Breast epithelium (tissue), 4 donors: ENCODE measurements around the gene SP8. TPM values are rescaled to one million over a fixed set of nuclear protein-coding genes. Genes with fewer than 3 reads are reported as not detected.

Experiments used
- DNase-seq, 2 donors: peaks; one replicate each; pipeline ENCODE4 v3.0.0-alpha.2; 2019; ENCODE audit warnings: low spot score in 2 of 2
- H3K27ac ChIP-seq, 2 donors: fragments of 200-600 bp; sonication (generic) in 1 of 2; one replicate each; pipeline ENCODE4 v1.5.1; 2016 to 2019; ENCODE audit warnings: mild to moderate bottlenecking in 1 of 2
- H3K27me3 ChIP-seq, 2 donors: fragments of 200-600 bp; sonication (generic) in 1 of 2; one replicate each; pipeline versions ENCODE4 v1.5.1 to v1.6.0; 2017 to 2019; ENCODE audit warnings: control low read depth in 1 of 2, mild to moderate bottlenecking in 1 of 2
- H3K36me3 ChIP-seq: fragments of 200-600 bp; one replicate; pipeline ENCODE4 v1.5.1; 2019
- H3K4me1 ChIP-seq, 2 donors: fragments of 200-600 bp; sonication (generic); one replicate each; pipeline ENCODE4 v1.5.1; 2016 to 2019; ENCODE audit warnings: control low read depth in 1 of 2
- H3K4me3 ChIP-seq, 3 donors: fragments of 200-600 bp; sonication (generic); 1 replicate in 2 of 3; 2 replicates in 1 of 3; pipeline ENCODE4 v1.5.1; 2016 to 2019; ENCODE audit warnings: mild to moderate bottlenecking in 3 of 3, moderate library complexity in 2 of 3
- H3K9me3 ChIP-seq, 2 donors: fragments of 200-600 bp; sonication (generic) in 1 of 2; one replicate each; pipeline ENCODE4 v1.5.1; 2016 to 2019; ENCODE audit warnings: control low read depth in 1 of 2
- CTCF ChIP-seq, 3 donors: fragments of 450-650 bp; IDR thresholded peaks; one replicate each; pipeline ENCODE4 v1.5.1; 2016 to 2017; ENCODE audit warnings: antibody characterized with exemption in 3 of 3, mild to moderate bottlenecking in 3 of 3, moderate library complexity in 3 of 3
- POLR2A ChIP-seq: fragments of 450-650 bp; IDR thresholded peaks from one replicate; pipeline ENCODE4 v1.6.1; 2016; ENCODE audit warnings: antibody characterized with exemption, mild to moderate bottlenecking, moderate library complexity
- POLR2AphosphoS5 ChIP-seq, 3 donors: sonication (generic); formaldehyde crosslinking; IDR thresholded peaks; one replicate each; pipeline ENCODE4 v1.6.1; 2017; ENCODE audit warnings: antibody characterized with exemption in 3 of 3
- intact Hi-C: fragments of 100-400 bp; cut with DNase I; formaldehyde crosslinking; loops from one replicate; pipeline ENCODE4 v1.15.1; 2023; ENCODE audit warnings: low total_unique reads
- total RNA-seq, 3 donors: library from RNA; depleted of rRNA; stranded (reverse); fragments of >200 nt; gene quantifications; one replicate each; pipeline ENCODE4 v1.1.0, GENCODE V29; 2016

The SP8 gene
- total RNA-seq, 3 donors from 2014 or later: not detected

DNA sequence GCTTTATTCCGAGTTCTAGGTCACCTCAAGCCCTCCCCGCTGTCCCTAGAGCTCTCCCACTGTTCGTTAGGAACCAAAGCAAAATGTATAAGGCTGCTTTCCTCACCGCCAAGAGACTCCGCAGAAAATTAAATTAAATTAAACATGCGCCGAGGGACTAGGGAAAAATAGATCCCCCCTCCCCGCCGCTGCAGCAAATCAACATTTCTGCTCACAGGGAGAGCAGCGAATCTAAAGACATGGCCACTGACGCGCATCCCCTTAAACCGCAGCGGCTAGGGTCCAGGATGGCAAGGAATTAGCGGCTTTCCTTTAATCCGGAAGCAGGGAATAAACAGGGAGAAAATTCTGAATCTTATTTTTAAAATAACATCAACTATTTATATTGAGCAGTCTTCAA lies 7.6 kb downstream of the SP8 start:
- no peak for TF ChIP-seq POLR2A
- TF ChIP-seq CTCF (IDR thresholded peaks at IDR 0.05): no peak
- TF ChIP-seq POLR2AphosphoS5 (IDR thresholded peaks at IDR 0.05): no peak
- intact Hi-C loops: no loop called here
- no peaks in the 10 kb centered on the region for H3K9me3 ChIP-seq
- no peak overlapping the region for H3K4me3 ChIP-seq
- H3K36me3 ChIP-seq: no peaks in the 10 kb centered on the region
- peaks cover 5 to 99% of the 10 kb centered on the region in 2 donors for H3K27me3 ChIP-seq
- no peaks in the 10 kb centered on the region for H3K4me1 ChIP-seq
- DNase-seq: no peak
- H3K27ac ChIP-seq: no peak overlapping the region

DNA sequence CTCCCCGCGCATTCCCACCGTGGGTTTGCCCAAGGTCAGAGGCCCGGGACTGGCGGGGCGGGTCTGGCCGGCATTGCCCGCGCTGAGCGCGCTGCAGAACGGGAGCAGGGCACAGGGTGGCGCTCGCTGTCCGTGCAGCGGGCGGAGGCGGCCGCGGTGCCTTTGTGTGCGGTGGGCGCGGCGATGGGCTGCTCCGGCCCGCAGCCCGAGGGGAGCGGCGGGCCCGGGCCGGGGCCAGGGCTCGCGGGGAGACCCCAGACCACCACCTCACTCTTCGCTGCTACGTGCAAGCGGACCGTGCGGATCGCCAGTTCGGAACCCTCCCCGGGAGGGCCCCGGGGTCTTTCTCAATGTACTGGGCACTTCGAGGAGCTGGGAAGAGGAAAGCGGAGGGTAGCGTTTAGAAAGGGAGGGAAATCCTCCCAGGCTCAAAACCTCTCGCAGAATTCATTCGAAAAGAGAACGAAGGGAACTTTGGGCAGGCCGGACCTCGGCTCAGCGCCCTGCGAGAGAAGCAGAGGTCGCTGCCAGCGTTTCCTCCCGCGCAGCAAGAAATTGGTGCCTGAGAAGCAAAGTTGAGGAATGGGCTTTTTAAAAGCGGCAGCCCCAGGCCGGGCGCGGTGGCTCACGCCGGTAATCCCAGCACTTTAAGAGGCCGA lies 8.5 kb downstream of the SP8 start:
- H3K27me3 ChIP-seq: peaks cover 5 to 98% of the 10 kb centered on the region in 2 donors
- no peak overlapping the region for H3K27ac ChIP-seq
- H3K9me3 ChIP-seq: no peaks in the 10 kb centered on the region
- no peak for DNase-seq
- no peaks in the 10 kb centered on the region for H3K4me1 ChIP-seq
- TF ChIP-seq POLR2A (no peak), POLR2AphosphoS5 (IDR thresholded peaks at IDR 0.05) (no peak), CTCF (IDR thresholded peaks at IDR 0.05) (peak in 2 of 3 donors; percentile 18 to 67)
- H3K4me3 ChIP-seq: peak overlapping the region in 2 of 3 donors; percentile 24 to 58
- no peaks in the 10 kb centered on the region for H3K36me3 ChIP-seq
- intact Hi-C loops: no loop called here

DNA sequence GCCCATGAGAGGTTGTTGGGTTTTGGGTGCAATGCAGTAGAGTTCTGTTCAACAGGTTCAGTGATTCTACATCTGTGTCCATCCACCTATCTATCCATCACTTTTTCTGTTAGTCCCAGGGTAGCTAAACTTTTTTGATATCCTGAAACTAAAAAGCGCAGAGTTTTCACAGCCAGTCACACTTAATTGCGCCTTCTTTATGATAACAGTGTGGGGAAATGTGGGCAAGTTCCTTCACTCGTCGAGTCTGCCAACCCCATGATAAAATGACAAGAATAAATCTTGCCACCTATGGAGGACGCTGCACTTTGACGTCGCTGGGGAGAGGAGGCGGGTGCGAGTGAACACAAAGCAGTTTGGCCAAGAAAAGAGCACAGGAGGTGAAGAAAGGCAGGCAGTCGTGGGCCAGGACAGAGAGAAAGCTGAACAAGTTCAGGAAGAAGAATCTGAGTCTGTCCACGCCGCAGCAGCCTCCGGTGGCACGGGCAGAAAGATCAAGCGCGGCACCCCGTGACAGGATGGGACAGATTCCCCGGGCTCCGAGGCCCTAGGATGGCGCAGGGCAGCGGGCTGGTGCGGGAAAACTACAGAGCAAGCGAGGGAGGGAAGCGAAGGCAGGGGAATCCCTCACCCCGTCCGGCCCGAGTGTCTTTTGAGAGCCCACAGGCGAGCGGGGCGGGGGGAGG lies 9.2 kb downstream of the SP8 start:
- Histone ChIP-seq H3K27ac (no peak overlapping the region), H3K4me3 (peak overlapping the region in 2 of 3 donors; percentile 24 to 58), H3K4me1 (no peaks in the 10 kb centered on the region), H3K9me3 (no peaks in the 10 kb centered on the region), H3K27me3 (peaks cover 5 to 97% of the 10 kb centered on the region in 2 donors), H3K36me3 (no peaks in the 10 kb centered on the region)
- TF ChIP-seq POLR2AphosphoS5 (IDR thresholded peaks at IDR 0.05) (no peak), POLR2A (no peak), CTCF (IDR thresholded peaks at IDR 0.05) (no peak)
- intact Hi-C loops: no loop called here
- DNase-seq: no peak

GRCh38 chr7:20776942-20777341 lies 9.7 kb downstream of the SP8 start:
- Histone ChIP-seq H3K4me1 (no peaks in the 10 kb centered on the region), H3K27me3 (peaks cover 5 to 97% of the 10 kb centered on the region in 2 donors), H3K4me3 (no peak overlapping the region), H3K36me3 (no peaks in the 10 kb centered on the region), H3K9me3 (no peaks in the 10 kb centered on the region), H3K27ac (no peak overlapping the region)
- intact Hi-C loops: no loop called here
- TF ChIP-seq POLR2A (no peak), POLR2AphosphoS5 (IDR thresholded peaks at IDR 0.05) (no peak), CTCF (IDR thresholded peaks at IDR 0.05) (no peak)
- DNase-seq: no peak

- Histone ChIP-seq H3K9me3 (no peaks in the 10 kb centered on the region), H3K27me3 (peaks cover 5 to 96% of the 10 kb centered on the region in 2 donors), H3K4me1 (no peaks in the 10 kb centered on the region), H3K27ac (no peak overlapping the region), H3K36me3 (no peaks in the 10 kb centered on the region), H3K4me3 (no peak overlapping the region)
- intact Hi-C loops: no loop called here
- DNase-seq: no peak
- TF ChIP-seq CTCF (IDR thresholded peaks at IDR 0.05) (no peak), POLR2A (no peak), POLR2AphosphoS5 (IDR thresholded peaks at IDR 0.05) (no peak)
Observed at GRCh38 chr7:20776214-20776911, 10.3 kb downstream of the SP8 start.
